ENCODE results near the gene ROBO2.

GRCh38 chr3:77595371-77595870 is 555.5 kb downstream of the ROBO2 start:
- TF ChIP-seq CTCF (conservative IDR thresholded peaks at IDR 0.05) = no peak
- no peak for TF ChIP-seq ZFX (IDR thresholded peaks at IDR 0.05)
